Progenitor cell of endocrine pancreas (in vitro differentiated cells): ENCODE data around the gene RUNDC3A. TPM values are rescaled to one million over a fixed set of nuclear protein-coding genes. Genes with fewer than 3 reads are reported as not detected.

ENCODE experiments used
- DNase-seq: peaks from one replicate; pipeline ENCODE4 v3.0.0; 2021; ENCODE audit warnings: low spot score; ENCODE audit not compliant: unreplicated experiment
- H3K27ac Mint-ChIP-seq: 2 replicates; pipeline ENCODE4 v1.8.0; 2021; ENCODE audit warnings: mild to moderate bottlenecking, moderate library complexity, mixed read lengths
- H3K27me3 Mint-ChIP-seq: 2 replicates; pipeline ENCODE4 v1.8.0; 2021; ENCODE audit warnings: mixed read lengths
- H3K36me3 Mint-ChIP-seq: 2 replicates; pipeline ENCODE4 v1.8.0; 2022; ENCODE audit warnings: mixed read lengths; ENCODE audit not compliant: insufficient read depth
- H3K4me1 Mint-ChIP-seq: 2 replicates; pipeline ENCODE4 v1.8.0; 2021; ENCODE audit warnings: low read depth, mixed read lengths
- H3K4me3 Mint-ChIP-seq: 2 replicates; pipeline ENCODE4 v1.8.0; 2021; ENCODE audit warnings: low read depth, mild to moderate bottlenecking, moderate library complexity, mixed read lengths
- H3K9me3 Mint-ChIP-seq: 2 replicates; pipeline ENCODE4 v1.8.0; 2021; ENCODE audit warnings: low read depth, mixed read lengths
- total RNA-seq: library from RNA; stranded (reverse); gene quantifications from 2 replicates; pipeline ENCODE4 v1.2.1, GENCODE V29; 2021
- TF ChIP-seq, protein P1 (sequence below): fragments of 200-600 bp; sonication (generic); IDR thresholded peaks from one replicate; pipeline ENCODE4 v1.5.0; 2021; ENCODE audit warnings: antibody characterized with exemption, mild to moderate bottlenecking; ENCODE audit not compliant: unreplicated experiment

RUNDC3A gene
- total RNA-seq, 1 donor from 2014 or later = 9.3 TPM

DNA sequence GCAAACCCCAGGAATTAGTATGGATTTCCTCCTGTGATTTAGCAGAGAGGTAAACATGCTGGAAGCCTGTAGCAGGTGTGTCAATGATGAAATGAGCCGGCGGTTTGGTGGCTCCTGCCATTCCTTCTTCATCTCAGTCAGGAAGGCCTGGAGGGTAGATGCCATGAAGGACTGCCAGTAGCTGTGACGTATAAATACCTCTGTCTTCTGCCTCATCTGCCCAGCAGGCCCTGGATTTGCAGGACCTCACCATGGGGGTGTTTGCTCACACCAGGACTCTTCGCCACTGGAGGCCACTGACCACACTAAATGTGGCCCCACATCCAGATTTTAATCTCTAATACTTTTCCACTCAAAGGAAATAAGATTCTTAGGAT is 24.4 kb upstream of the RUNDC3A start:
- H3K4me1 Mint-ChIP-seq = peaks cover 1% of the 10 kb centered on the region
- H3K36me3 Mint-ChIP-seq = no peaks in the 10 kb centered on the region
- TF ChIP-seq, protein P1, sequence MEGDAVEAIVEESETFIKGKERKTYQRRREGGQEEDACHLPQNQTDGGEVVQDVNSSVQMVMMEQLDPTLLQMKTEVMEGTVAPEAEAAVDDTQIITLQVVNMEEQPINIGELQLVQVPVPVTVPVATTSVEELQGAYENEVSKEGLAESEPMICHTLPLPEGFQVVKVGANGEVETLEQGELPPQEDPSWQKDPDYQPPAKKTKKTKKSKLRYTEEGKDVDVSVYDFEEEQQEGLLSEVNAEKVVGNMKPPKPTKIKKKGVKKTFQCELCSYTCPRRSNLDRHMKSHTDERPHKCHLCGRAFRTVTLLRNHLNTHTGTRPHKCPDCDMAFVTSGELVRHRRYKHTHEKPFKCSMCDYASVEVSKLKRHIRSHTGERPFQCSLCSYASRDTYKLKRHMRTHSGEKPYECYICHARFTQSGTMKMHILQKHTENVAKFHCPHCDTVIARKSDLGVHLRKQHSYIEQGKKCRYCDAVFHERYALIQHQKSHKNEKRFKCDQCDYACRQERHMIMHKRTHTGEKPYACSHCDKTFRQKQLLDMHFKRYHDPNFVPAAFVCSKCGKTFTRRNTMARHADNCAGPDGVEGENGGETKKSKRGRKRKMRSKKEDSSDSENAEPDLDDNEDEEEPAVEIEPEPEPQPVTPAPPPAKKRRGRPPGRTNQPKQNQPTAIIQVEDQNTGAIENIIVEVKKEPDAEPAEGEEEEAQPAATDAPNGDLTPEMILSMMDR = no peak
- H3K27me3 Mint-ChIP-seq = peaks cover 12% of the 10 kb centered on the region
- no peak overlapping the region for H3K4me3 Mint-ChIP-seq
- DNase-seq = no peak
- no peaks in the 10 kb centered on the region for H3K9me3 Mint-ChIP-seq
- no peak overlapping the region for H3K27ac Mint-ChIP-seq

DNA sequence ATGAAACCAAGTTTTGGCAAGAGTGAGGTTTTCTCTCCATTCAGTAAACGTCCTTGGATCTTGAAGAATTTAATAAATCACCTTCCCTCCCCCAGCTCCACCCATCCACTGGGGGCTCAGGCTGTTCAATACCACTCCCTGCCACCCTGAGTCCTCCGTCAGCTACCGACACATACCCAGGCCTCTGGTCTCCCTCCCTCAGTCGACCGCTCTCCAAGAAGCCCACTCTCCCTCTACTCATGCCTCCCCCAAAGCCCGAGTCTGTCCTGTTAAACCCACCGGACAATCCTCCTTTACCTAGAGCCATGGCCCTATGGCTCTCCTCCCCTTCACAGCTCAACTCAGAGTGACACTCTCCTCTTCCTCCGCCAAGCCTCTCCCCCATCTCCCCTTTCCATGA is 20.8 kb upstream of the RUNDC3A start:
- DNase-seq = no peak
- Mint-ChIP-seq H3K36me3 (no peaks in the 10 kb centered on the region), H3K4me1 (no peaks in the 10 kb centered on the region), H3K9me3 (no peaks in the 10 kb centered on the region), H3K27me3 (peaks cover 17% of the 10 kb centered on the region), H3K27ac (no peak overlapping the region), H3K4me3 (no peak overlapping the region)
- TF ChIP-seq, protein P1 = no peak

DNA sequence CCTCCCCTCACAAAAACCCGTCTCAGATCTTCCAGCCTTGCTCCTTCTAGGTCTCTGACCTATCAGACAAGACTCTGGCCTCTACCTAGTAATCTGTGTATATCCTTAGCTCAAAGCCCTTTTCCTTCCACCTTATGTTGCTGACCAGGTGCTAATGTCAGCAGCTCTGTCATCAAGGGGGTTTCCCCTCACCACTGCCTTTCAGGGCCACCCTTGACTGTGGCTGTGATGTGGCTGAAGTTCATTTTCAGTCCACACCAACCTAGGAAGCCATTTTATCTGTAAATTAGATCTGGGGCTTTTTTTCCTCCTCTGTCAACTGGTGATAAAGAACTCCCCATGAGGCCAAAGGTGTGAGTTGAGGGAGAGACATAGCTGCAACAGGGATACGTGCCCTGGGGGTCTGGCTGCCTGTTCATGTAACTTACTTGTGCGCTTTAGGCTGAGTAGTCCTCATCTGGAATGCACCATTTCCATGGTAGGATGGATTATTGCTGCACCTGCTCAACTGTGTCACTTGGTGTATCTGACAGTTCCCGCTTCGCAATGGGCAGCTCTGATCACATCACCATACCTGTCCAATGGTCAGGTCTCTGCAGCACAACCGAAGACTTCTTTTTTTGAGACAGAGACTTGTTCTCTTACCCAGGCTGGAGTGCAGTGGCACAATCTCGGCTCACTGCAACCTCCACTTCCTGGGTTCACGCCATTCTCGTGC is 14.7 kb upstream of the RUNDC3A start:
- TF ChIP-seq, protein P1 = no peak
- no peak overlapping the region for H3K27ac Mint-ChIP-seq

DNA sequence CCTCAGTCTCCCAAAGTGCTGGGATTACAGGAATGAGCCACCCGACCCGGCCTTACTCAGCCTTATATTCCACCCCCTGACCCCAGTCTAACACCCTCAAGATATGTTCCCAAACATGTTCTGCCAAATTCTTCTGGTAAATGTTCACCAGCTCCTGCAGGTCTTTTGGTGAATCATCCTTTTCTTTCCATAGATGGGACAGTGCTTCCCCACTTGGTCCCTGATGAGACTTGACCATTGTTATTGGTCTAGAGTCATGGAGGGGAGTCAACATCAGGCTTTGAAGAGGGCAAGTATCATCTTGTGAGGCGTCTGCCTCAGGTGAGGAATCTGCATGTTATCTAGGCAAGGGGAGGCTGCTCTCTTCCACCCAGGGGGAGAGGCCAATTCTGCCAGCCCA is 10.4 kb upstream of the RUNDC3A start:
- TF ChIP-seq, protein P1 = no peak
- H3K27ac Mint-ChIP-seq = no peak overlapping the region
- no peak for DNase-seq
- H3K4me3 Mint-ChIP-seq = no peak overlapping the region
- peaks cover 8% of the 10 kb centered on the region for H3K27me3 Mint-ChIP-seq
- H3K36me3 Mint-ChIP-seq = no peaks in the 10 kb centered on the region
- H3K9me3 Mint-ChIP-seq = no peaks in the 10 kb centered on the region
- no peaks in the 10 kb centered on the region for H3K4me1 Mint-ChIP-seq

More for the DNA sequence above, 14.7 kb upstream of the RUNDC3A start:
- no peak for DNase-seq
- Mint-ChIP-seq H3K36me3 (no peaks in the 10 kb centered on the region), H3K4me1 (no peaks in the 10 kb centered on the region), H3K27me3 (peaks cover 20% of the 10 kb centered on the region), H3K9me3 (no peaks in the 10 kb centered on the region), H3K4me3 (no peak overlapping the region)

DNA sequence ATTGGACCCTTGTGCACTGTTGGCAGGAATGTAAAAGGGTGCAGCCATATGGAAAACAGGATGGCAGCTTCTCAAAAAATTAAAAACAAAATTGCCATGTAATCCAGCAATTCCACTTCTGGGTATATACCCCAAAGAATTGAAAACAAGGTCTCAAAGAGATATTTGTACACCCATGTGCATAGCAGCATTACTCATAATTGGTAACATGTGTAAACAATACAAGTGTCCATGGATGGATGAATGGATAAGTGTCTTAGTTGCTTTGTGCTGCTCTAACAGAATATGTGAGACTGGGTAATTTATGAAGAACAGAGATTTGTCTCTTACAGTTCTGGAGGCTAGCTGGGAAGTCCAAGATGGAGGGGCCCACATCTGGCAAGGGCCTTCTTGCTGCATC is 3.8 kb upstream of the RUNDC3A start:
- H3K4me3 Mint-ChIP-seq = no peak overlapping the region
- no peak for DNase-seq
- H3K9me3 Mint-ChIP-seq = no peaks in the 10 kb centered on the region
- peaks cover 3% of the 10 kb centered on the region for H3K4me1 Mint-ChIP-seq
- H3K27me3 Mint-ChIP-seq = peaks cover 20% of the 10 kb centered on the region
- no peaks in the 10 kb centered on the region for H3K36me3 Mint-ChIP-seq
- TF ChIP-seq, protein P1 = no peak
- H3K27ac Mint-ChIP-seq = no peak overlapping the region
